SU-DHL-6 (cell line): Measurements from ENCODE around the gene USP25.

Experiments
- H2AFZ ChIP-seq: fragments of 200-600 bp; sonication (generic); 2 replicates; pipeline ENCODE4 v1.6.1; 2014; ENCODE audit warnings: low read depth, mild to moderate bottlenecking, moderate library complexity, mixed read lengths, antibody characterized with exemption, low read length; ENCODE audit not compliant: severe bottlenecking
- H3F3A ChIP-seq: fragments of 200-600 bp; shearing (Covaris generic); 2 replicates; pipeline ENCODE4 v1.6.0; 2016; ENCODE audit warnings: antibody characterized with exemption, mild to moderate bottlenecking; ENCODE audit not compliant: insufficient read depth
- H3K27ac ChIP-seq: fragments of 200-600 bp; sonication (generic); 2 replicates; pipeline ENCODE4 v1.5.1; 2016; ENCODE audit warnings: low read depth, mild to moderate bottlenecking, low read length, moderate library complexity, mixed read lengths
- H3K27me3 ChIP-seq: fragments of 200-600 bp; sonication (generic), shearing (Covaris generic); 2 replicates; pipeline ENCODE4 v1.6.0; 2014; ENCODE audit warnings: mild to moderate bottlenecking, low read length
- H3K36me3 ChIP-seq: fragments of 200-600 bp; sonication (generic); 2 replicates; pipeline ENCODE4 v1.6.1; 2014; ENCODE audit warnings: mild to moderate bottlenecking, low read length, mixed read lengths
- H3K4me2 ChIP-seq: fragments of 300-600, 200-600 bp; shearing (Covaris generic), sonication (generic); 2 replicates; pipeline ENCODE4 v1.6.0; 2014; ENCODE audit warnings: low read length, low read depth, mild to moderate bottlenecking; ENCODE audit not compliant: poor library complexity, severe bottlenecking
- H3K4me3 ChIP-seq: fragments of 200-600 bp; sonication (generic); 2 replicates; pipeline ENCODE4 v1.5.1; 2014; ENCODE audit warnings: antibody characterized with exemption, low read length, mild to moderate bottlenecking, mixed read lengths; ENCODE audit not compliant: insufficient read depth, poor library complexity, severe bottlenecking
- H3K79me2 ChIP-seq: fragments of 200-600 bp; sonication (generic); 2 replicates; pipeline ENCODE4 v1.6.1; 2014; ENCODE audit warnings: mild to moderate bottlenecking, low read length, moderate library complexity; ENCODE audit not compliant: insufficient read depth
- H3K9ac ChIP-seq: fragments of 200-600 bp; sonication (generic); 2 replicates; pipeline ENCODE4 v1.7.0; 2014; ENCODE audit warnings: mild to moderate bottlenecking, low read length
- H3K9me2 ChIP-seq: fragments of 200-600 bp; sonication (generic); replicated peaks from 2 replicates; pipeline ENCODE4 v1.6.1; 2014; ENCODE audit warnings: low read length; ENCODE audit not compliant: insufficient read depth
- H3K9me3 ChIP-seq: fragments of 200-600 bp; sonication (generic); 2 replicates; pipeline ENCODE4 v1.6.1; 2014; ENCODE audit warnings: low read length, mixed read lengths; ENCODE audit not compliant: insufficient read depth
- H4K20me1 ChIP-seq: fragments of 200-600 bp; sonication (generic); 2 replicates; pipeline ENCODE4 v1.6.1; 2014; ENCODE audit warnings: low read depth, mild to moderate bottlenecking, antibody characterized with exemption, low read length, moderate library complexity, mixed read lengths
- EZH2phosphoT487 ChIP-seq: fragments of 200-600 bp; sonication (generic), shearing (Covaris generic); conservative IDR thresholded peaks from 2 replicates; pipeline ENCODE4 v1.6.1; 2018; ENCODE audit warnings: mild to moderate bottlenecking, antibody characterized with exemption, low read length, moderate library complexity, mixed read lengths
- TF ChIP-seq, protein P1 (sequence below): fragments of 200-600 bp; sonication (generic); IDR thresholded peaks from one replicate; pipeline ENCODE4 v1.5.1; 2017; ENCODE audit warnings: antibody characterized with exemption, mild to moderate bottlenecking, low read length, moderate library complexity; ENCODE audit not compliant: insufficient read depth, poor library complexity, severe bottlenecking

USP25 gene

GRCh38 chr21:15742694-15743093 lies 12.9 kb downstream of the USP25 start:
- Histone ChIP-seq H3K27me3 (no peaks in the 10 kb centered on the region), H3K4me2 (no peak overlapping the region), H3K9me2 (no peaks in the 10 kb centered on the region), H2AFZ (no peak overlapping the region), H3K9me3 (no peaks in the 10 kb centered on the region), H3F3A (no peaks in the 10 kb centered on the region), H3K4me3 (no peak overlapping the region), H3K36me3 (0 out of 2 replicates have a peak, but pooled peaks cover 2% of the 10 kb centered on the region), H3K27ac (no peak overlapping the region), H3K79me2 (peaks cover 96% of the 10 kb centered on the region), H4K20me1 (0 out of 2 replicates have a peak, but pooled peaks cover 5% of the 10 kb centered on the region), H3K9ac (no peak overlapping the region)
- TF ChIP-seq EZH2phosphoT487: no peak
- TF ChIP-seq, protein P1, sequence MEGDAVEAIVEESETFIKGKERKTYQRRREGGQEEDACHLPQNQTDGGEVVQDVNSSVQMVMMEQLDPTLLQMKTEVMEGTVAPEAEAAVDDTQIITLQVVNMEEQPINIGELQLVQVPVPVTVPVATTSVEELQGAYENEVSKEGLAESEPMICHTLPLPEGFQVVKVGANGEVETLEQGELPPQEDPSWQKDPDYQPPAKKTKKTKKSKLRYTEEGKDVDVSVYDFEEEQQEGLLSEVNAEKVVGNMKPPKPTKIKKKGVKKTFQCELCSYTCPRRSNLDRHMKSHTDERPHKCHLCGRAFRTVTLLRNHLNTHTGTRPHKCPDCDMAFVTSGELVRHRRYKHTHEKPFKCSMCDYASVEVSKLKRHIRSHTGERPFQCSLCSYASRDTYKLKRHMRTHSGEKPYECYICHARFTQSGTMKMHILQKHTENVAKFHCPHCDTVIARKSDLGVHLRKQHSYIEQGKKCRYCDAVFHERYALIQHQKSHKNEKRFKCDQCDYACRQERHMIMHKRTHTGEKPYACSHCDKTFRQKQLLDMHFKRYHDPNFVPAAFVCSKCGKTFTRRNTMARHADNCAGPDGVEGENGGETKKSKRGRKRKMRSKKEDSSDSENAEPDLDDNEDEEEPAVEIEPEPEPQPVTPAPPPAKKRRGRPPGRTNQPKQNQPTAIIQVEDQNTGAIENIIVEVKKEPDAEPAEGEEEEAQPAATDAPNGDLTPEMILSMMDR: no peak

GRCh38 chr21:15743593-15743992 lies 13.8 kb downstream of the USP25 start:
- Histone ChIP-seq H2AFZ (no peak overlapping the region), H3K4me3 (no peak overlapping the region), H3K9me3 (no peaks in the 10 kb centered on the region), H3K27me3 (no peaks in the 10 kb centered on the region), H4K20me1 (0 out of 2 replicates have a peak, but pooled peaks cover 5% of the 10 kb centered on the region), H3K27ac (no peak overlapping the region), H3K79me2 (peaks cover 96% of the 10 kb centered on the region), H3K9me2 (no peaks in the 10 kb centered on the region), H3F3A (no peaks in the 10 kb centered on the region), H3K4me2 (no peak overlapping the region), H3K9ac (no peak overlapping the region), H3K36me3 (0 out of 2 replicates have a peak, but pooled peaks cover 2% of the 10 kb centered on the region)
- TF ChIP-seq, protein P1: no peak
- no peak for TF ChIP-seq EZH2phosphoT487

DNA sequence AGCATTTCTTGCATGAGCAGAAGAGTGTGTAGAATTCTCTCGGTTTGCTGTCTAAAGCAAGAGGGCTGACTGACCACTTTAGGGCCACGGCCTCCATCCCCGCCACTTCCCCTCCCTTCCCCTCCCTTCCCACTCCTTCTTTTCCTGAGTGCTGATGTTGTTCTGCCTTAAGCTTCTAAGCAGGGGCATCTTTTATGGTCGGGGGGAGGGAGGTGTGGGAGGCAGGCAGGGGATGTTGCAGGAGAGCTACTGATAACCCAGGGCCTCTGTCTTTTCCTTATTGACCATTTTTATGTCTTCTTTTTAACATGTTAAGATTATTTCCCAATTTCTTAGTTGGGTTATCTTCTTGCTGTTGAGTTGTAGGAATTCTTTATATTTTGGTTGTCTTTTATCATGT lies 15.1 kb downstream of the USP25 start:
- H3K4me3 ChIP-seq: no peak overlapping the region
- H3K9me3 ChIP-seq: no peaks in the 10 kb centered on the region
- H3K9ac ChIP-seq: no peak overlapping the region
- H3K36me3 ChIP-seq: 0 out of 2 replicates have a peak, but pooled peaks cover 2% of the 10 kb centered on the region
- H4K20me1 ChIP-seq: 0 out of 2 replicates have a peak, but pooled peaks cover 5% of the 10 kb centered on the region
- no peaks in the 10 kb centered on the region for H3K27me3 ChIP-seq
- no peak overlapping the region for H2AFZ ChIP-seq
- H3K4me2 ChIP-seq: no peak overlapping the region
- TF ChIP-seq EZH2phosphoT487: no peak
- TF ChIP-seq, protein P1: no peak
- no peaks in the 10 kb centered on the region for H3K9me2 ChIP-seq
- H3F3A ChIP-seq: no peaks in the 10 kb centered on the region
- H3K79me2 ChIP-seq: peaks cover 96% of the 10 kb centered on the region
- H3K27ac ChIP-seq: no peak overlapping the region
